ENCODE measurements around the gene ACACB.

The ACACB gene

GRCh38 chr12:109259545-109259895 lies 143.1 kb downstream of the ACACB start:
- DNase-seq, result no peak

- DNase-seq, result no peak
Observed at GRCh38 chr12:109261087-109261486, 144.7 kb downstream of the ACACB start.

- DNase-seq, result no peak
Observed at GRCh38 chr12:109261939-109262338, 145.6 kb downstream of the ACACB start.

- no peak for DNase-seq
Observed at GRCh38 chr12:109263439-109263838, 147.1 kb downstream of the ACACB start.

GRCh38 chr12:109264095-109264942 lies 147.9 kb downstream of the ACACB start:
- peak; percentile 82 for DNase-seq

- no peak for DNase-seq
Observed at GRCh38 chr12:109264943-109265650, 148.7 kb downstream of the ACACB start.

- DNase-seq, result no peak
Observed at GRCh38 chr12:109266106-109266879, 149.9 kb downstream of the ACACB start.

GRCh38 chr12:109267361-109267760 lies 151.0 kb downstream of the ACACB start:
- no peak for DNase-seq

GRCh38 chr12:109268896-109269295 lies 152.5 kb downstream of the ACACB start:
- DNase-seq, result no peak

- DNase-seq, result no peak
Observed at GRCh38 chr12:109269428-109269827, 153.0 kb downstream of the ACACB start.

GRCh38 chr12:109270494-109270893 lies 154.1 kb downstream of the ACACB start:
- DNase-seq, result no peak

GRCh38 chr12:109271418-109271817 lies 155.0 kb downstream of the ACACB start:
- DNase-seq, result no peak

GRCh38 chr12:109273354-109273753 lies 157.0 kb downstream of the ACACB start:
- DNase-seq, result no peak

GRCh38 chr12:109274381-109274780 lies 158.0 kb downstream of the ACACB start:
- no peak for DNase-seq

GRCh38 chr12:109275173-109275572 lies 158.8 kb downstream of the ACACB start:
- no peak for DNase-seq

GRCh38 chr12:109276160-109276559 lies 159.8 kb downstream of the ACACB start:
- no peak for DNase-seq

GRCh38 chr12:109277255-109277898 lies 161.0 kb downstream of the ACACB start:
- DNase-seq, result no peak

- no peak for DNase-seq
Observed at GRCh38 chr12:109277899-109278762, 161.7 kb downstream of the ACACB start.

- DNase-seq, result no peak
Observed at GRCh38 chr12:109278912-109279311, 162.5 kb downstream of the ACACB start.

GRCh38 chr12:109279525-109279924 lies 163.1 kb downstream of the ACACB start:
- no peak for DNase-seq

GRCh38 chr12:109281452-109281851 lies 165.1 kb downstream of the ACACB start:
- DNase-seq, result no peak

- DNase-seq, result no peak
Observed at GRCh38 chr12:109284392-109284791, 168.0 kb downstream of the ACACB start.
